Hepatic stellate cell (primary cell): ENCODE data around the gene GNG10.
"Not testable (repeated sequence)": the region's sequence is repeated elsewhere in the genome, so short reads cannot be mapped to it uniquely, and the experiment has no call there.

Experiments used
- DNase-seq: peaks from one replicate; pipeline ENCODE4 v3.0.0; 2011; ENCODE audit warnings: low spot score

GNG10 gene

DNA sequence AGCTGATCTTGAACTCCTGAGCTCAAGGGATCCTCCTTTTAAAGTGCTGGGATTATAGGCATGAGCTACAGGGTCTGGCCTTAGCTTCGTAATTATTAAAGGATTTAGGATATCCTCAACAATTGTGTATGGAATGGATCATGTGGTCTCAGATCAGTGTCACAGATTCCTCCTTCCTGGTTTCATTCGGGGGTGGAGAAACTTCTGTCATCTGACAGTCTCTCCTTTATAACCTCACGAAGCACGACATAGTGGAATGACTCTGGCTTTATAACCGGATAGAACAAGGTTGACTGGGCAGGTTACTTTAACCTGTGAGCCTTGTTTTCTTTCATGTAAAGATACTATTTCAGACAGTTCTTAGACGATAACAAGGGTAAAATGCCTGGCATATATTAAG, 4.4 kb upstream of the GNG10 start:
- no peak for DNase-seq

DNA sequence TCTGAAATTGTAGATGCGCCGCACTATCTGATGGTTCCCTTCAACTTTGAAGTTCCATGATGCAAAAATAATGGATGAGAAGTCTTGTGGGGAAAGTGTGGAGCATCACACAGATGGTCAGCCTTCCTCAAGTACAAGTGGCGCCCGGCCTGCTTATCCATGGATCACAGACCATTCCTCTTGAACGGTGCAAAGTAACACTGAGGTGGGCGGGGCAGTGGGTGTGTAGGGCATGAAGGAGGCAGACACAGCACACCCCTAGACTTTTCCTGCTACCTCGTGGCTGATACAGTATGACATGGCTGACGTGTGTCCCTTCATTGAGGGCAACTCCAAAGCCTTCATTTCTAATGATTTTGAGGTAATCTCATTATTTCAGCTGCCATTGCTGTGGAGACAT, 2.5 kb upstream of the GNG10 start:
- no peak for DNase-seq

DNA sequence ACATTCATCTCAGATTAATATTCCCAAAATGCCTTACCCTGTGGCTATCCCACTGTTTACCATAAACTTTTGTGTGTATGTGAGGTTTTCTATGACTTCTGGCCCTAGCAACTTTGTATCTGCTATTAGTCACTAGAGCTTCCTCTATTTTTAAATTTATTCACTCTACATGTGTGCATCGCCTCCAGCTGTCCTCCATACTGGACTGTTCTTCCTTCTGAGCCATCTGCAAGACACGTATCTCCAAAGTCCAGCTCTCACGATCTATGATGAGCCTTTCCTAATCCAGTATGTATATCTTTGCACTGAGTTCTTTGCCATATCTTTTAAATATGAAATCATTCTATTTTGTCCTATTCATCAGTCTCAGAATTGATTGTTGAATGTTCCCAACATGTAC, 1.7 kb upstream of the GNG10 start:
- no peak for DNase-seq

DNA sequence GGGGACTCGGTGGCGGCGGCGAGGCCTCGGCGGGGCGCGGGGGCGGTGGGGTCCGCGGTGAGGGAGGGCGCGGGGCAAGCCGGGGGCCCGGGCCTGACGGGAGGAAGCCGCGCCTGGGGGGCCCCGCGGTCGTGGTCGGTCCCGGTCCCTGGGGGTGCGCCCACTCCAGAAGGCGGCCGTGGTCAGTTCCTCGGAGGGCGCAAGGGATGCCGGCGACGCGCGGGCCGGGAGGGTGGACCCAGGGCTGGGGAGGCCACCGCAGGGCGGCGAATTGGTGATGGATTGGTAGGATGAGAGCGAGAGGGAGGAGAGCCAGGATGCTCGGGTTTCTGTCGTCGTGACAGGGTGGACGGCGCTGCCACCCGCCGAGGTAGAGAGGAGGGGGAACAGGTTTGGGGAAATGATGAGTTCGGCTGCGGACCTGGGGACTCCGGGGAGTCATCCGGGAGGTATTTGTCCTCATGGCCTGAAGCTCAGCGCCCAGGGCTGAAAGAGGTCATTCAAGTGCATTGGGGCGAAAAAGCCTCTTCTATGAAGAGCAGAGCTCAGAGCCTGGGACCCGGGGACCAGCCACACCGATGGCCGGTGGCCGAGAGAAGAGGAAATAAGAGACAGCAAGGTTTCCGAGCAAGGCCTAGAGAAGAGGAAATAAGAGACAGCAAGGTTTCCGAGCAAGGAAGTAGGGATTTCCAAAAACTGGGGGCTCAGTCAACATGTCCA, 557 bp downstream of the GNG10 start:
- peak; percentile 70 for DNase-seq

DNA sequence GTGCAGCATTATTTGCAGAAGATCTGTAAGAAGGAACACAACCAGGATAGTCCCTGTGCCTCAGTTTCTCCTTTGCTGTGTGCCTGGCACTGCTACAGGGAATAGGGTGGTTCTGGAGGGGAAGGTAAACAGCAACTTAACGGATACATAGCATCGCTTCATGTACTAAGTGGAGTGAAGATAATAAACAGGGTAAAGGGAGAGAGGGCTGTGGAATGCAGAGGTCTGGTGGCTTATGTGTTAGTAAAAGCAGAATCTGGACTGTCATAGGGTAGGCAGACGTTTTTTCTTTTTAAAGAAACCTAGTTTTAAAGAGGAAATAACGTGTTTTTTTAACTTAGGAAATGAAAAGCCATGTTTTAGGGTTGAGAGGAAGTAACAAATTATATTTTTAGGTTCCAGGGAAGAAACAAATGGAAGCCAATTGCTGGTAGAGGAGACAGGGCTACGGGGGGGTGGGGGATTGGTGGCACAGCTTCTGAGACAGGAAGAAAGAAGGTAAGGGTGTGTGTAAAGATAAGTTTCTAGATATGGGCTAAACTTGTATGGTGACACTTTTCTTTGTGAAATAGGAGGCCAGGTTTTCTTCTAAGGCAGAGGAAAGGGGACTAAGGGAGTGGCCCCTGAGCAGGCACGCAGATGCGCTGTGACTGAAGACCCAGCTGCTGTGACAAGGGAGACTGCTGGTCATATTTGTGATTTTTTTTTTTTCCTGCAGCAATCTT, 1.3 kb downstream of the GNG10 start:
- DNase-seq = peak; percentile 23

DNA sequence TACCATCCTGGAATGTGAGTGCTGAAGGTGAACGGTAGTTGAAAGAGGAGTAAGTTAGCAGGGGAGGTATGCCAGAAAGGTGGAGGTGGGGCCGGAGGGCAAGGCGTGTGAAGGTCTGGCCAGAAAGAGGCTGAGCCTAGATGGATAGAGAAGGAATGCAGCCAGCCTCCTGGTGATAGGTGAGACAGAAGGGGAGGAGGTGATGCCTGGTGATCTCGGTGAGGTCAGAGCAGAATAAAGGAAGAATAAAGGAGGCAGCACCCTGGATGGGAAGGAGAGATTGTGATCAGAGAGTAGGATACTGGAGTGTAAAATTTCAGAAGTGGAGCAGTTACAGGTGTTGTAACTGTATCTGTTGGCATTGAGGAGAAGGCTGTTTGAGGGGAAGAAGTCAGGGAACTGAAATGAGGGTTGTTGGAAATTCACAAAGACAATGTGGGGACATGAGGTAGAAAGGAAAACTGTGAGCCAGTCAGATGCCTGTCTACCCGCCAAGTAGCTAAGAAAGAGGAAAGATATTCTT, 2.0 kb downstream of the GNG10 start:
- no peak for DNase-seq

DNA sequence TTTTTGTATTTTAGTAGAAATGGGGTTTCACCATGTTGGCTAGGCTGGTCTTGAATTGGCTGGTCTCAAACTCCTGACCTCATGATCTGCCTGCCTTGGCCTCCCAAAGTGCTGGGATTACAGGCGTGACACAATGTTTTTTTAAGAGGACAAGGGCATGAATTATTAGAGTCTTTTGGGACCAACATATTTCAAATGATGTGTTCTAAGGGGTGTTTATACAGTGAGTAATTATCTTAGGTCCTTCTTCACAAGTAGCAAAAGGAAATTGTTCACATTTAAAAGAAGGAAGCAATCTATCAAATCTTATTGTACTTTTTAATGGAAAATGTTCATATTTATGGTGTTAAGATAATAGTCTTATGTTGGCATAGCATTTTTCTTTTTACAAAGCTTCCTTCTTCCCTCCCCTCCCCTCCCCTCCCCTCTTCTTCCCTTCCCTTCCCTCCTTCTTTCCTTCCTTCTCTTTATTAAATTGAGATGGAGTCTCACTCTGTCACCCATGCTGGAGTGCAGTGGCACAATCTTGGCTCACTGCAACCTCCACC, 6.7 kb downstream of the GNG10 start:
- no peak for DNase-seq

DNA sequence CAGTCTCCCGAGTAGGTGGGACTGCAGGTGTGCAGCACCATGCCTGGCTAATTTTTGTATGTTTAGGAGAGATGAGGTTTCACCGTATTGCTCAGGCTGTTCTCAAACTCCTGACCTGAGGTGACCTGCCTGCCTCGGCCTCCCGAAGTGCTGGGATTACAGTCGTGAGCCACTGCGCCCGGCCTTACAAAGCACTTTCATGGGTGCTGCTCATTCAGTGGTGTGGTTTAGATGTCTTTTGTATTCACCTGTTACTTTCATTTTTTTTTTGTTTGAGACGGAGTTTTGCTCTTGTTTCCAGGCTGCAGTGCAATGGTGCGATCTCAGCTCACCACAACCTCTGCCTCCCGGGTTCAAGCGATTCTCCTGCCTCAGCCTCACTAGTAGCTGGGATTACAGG, 7.2 kb downstream of the GNG10 start:
- not testable (repeated sequence) for DNase-seq

DNA sequence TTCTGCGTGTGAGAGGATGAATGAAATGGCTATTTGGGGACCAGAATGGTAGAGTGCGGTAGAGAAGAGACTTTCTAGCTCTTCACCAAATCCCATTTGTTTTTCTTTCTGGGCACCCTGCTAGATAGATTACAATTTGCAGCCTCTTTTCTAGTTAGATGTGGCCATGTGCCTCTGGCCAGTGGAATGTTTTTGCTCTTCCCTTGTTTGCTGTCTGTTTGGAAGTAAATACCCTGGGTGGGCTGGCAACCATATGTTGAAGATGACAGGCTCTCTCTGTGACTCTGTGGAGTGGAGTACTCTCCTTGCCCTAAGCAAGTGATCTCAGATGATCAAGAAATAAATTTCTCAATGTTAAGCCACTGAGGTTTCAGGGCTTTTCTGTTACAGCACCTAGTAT, 12.9 kb downstream of the GNG10 start:
- DNase-seq = no peak

DNA sequence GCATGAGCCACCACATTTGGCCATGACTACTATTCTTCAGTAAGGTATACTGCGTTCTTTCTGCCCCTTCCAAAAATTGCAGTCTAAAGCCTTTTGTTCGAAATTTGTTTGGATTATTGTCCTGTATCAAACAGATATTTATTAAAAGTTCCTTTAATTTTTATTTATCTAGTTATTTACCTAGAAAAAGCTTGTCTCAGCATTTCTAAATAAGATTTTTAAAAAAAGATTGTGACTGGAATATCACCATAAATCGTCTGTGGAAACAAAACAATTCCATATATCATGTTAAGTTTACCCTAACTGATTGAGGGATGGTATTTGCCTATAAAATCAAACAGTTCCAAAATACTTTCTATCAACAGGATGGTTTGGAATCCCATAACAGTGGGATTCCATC, 14.7 kb downstream of the GNG10 start:
- DNase-seq = no peak

DNA sequence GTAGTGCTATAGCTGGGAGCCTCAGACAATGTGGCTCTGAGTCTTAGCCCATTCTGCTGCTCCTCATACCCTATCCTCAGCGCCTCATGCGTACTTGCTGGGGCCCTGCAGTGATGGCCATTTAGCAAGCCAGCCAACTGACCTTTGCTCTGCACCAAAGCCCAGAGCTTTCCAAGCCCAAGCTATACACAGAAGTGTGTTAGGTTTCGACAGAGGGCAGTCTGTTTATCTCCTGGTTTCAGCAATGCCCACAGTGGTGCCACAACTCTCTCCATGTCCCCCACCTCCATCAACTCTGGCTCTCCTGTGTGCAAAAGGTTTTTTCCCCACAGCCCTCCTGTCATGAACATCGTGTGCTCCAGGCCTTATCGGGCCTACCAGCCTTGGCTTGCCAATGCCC, 16.9 kb downstream of the GNG10 start:
- DNase-seq = no peak

DNA sequence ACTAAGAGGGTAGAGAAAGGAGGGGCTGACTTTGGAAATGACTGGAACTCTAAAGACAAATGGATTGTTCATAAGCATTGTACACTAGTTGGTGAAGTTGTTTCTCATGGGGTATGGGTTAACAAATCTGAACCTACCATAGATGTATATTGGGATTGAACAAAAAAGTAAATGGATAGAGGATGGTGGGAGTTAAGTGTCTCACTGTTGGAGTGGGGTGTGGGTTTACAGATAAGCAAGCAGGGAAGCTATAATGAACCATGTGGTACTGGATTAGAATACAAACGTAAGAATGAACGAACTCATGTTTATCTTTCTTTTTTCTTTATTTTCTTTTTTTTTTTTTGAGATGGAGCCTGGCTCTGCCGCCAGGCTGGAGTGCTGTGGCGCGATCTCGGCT, 17.8 kb downstream of the GNG10 start:
- no peak for DNase-seq

DNA sequence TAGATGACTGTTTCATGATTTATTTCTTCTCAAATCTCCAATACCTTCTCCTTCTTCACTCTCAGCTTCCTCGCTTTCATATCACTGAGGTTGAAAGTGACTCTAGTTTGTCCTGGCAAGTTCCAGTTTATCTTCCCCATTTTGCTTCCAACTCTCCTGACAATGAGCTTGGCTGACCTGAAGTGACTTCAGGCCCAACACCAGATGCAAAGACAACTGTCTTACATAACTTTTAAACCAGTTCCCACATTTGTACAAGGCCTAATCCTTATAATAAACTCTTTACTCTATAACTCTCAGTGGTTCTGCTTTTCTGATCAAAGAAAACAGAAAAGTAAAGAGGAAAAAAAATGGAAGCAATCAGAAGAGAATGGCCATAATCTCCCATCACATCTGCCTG, 22.0 kb downstream of the GNG10 start:
- no peak for DNase-seq

DNA sequence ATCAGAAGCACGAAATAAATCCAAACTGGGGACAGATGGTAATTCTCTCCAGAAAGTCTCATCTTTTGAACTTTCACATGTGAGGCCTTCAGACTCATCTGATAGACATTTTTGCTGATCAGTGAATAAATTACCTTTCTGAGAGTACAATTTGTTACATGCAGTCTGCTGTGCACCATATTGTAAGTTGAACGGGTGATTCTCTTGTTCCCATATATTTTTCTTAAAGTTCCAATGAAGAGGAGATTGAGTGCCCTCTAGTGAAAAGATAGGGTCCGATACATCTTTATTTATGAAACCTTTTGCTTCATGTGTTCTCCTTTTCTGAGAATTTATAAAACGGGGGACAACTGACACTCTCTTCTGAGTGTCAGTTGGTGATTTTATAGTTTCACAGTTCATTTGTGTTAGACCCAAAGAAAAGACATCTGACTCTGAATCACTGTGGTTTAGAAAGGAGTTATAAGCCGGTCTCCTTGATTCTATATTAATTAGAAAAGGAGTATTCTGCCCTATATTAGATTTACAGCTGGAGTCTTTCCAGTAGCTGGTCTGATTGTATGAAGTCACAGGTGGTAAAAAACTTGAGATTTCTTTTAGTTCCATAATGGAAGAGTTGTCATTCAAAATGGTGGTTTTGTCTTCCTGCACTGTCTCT, 30.4 kb downstream of the GNG10 start:
- peak; percentile 12 for DNase-seq

DNA sequence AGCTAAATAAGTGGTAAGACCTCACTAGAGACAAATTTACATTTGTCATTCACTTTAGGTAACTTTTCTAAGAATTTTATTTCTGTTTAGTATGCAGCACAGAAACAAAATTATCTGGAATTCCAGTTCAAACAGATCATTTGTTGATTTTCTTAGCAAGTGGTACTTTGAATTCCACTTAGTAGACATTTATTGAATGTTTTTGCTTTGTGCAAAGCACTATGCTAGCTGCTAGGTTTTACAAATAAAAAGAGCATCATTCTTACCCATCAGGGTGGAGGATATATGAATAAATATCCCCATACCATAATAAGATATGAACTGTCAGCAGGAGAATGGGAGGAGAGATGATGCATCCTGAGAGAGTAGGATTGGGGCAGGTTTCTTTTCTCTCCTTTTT, 35.4 kb downstream of the GNG10 start:
- DNase-seq = no peak

DNA sequence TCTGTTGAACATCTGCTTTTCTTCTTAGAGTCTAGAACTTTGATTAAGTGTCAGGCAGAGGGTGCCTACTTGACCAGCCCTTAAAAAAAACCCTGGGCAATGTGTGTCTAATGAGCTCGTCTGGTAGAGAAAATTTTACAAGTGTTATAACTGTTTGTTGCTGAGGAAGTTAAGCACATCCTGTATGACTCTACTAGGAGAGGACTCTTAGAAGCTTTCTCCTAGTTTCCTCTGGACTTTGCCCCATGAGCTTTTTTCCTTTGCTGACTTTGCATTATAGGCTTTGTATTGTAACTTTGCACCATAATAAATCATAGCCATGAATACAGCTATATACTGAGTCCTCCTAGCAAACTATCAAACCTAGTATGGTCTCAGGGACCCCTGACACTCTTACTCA, 39.4 kb downstream of the GNG10 start:
- DNase-seq = no peak

DNA sequence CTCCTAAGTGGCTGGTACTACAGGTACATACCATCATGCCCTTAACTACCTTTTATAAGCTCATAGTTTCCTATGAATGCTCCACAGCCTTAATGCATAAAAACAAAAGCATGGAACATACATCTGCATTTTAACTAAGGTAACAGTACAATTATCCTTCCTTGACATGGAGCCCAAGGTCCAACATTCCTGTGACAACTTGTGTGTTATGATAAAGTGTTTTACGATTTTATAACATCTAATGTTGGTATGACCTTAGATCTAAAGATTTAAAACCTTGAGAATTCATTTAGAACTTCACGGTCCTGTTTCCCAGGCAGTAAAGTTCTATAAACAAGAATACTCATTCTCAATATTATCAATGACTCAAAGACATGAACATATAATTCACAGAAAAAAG, 43.1 kb downstream of the GNG10 start:
- no peak for DNase-seq

DNA sequence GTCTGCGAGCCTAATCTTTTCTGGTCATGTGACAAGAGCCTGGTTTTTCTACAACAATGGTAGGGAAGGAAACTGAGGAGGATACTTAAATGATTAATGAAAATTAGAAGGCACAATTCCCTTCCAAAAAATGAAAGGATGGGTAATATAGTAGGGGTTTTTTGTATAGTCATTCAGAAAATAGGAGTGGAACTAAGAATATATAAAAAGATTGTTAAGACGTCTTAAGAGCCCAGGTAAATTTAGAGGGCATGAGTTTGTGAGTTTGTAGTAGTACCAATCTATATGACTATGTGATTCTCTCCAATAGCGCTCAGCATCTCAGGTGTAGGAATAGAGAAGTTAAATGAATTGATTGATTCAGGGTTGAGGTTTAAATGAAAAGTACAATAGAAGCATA, 50.1 kb downstream of the GNG10 start:
- no peak for DNase-seq

DNA sequence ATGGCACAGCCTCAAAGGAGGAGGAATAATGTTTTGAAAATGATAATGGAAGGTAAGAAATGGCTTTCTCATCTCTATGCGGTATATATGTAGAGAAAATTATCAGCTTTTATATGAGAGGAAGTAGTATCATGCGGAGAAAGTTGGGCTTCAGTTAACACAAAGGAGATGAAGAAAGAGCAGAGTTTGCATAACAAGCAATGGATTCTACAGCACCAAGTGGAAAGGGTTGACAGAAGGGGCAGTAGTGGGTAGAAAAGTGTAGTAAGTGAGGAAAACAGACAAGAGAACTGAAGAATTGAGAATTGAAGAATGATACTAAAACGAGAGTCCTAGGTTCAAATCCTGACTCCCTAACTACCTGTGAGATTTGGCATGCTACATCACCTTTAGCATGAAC, 51.0 kb downstream of the GNG10 start:
- DNase-seq = no peak

DNA sequence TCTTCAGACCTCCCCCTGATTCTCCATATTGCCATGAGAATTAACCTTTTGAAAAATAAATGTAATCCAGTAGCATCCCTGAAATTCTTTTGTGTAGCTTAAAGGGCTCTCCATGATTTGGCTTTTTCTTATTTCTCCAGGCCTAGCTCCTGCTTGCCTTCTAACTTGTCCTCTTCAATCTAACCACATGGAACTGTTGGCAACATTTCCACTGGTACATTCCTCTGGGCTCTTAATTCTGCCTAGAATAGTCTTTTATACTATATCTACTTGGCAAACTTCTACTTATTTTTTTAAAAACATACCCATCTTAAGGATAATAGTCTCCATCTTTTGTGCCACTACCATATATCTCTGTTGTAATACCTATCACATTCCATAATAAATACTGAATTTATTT, 54.1 kb downstream of the GNG10 start:
- no peak for DNase-seq

DNA sequence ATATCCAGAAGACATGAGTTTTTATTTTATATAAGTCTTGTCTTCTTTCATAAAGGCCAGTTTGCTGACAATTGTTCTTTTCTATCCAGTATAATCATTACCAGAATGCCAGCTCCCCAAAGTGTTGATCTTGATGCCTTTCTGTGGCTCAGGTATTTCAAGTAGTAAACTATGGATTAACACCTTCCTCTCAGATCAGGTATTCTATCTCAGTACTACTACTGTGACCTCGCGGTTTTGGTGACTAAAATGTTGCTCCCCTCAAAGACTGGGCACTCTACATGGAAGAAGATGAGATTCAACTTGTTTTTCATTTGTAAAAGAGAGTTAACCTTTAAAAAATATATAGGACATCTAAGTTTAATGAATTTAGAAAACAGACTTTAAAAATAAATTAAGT, 58.1 kb downstream of the GNG10 start:
- no peak for DNase-seq
